ENCODE measurements around the gene UAP1.

DNA sequence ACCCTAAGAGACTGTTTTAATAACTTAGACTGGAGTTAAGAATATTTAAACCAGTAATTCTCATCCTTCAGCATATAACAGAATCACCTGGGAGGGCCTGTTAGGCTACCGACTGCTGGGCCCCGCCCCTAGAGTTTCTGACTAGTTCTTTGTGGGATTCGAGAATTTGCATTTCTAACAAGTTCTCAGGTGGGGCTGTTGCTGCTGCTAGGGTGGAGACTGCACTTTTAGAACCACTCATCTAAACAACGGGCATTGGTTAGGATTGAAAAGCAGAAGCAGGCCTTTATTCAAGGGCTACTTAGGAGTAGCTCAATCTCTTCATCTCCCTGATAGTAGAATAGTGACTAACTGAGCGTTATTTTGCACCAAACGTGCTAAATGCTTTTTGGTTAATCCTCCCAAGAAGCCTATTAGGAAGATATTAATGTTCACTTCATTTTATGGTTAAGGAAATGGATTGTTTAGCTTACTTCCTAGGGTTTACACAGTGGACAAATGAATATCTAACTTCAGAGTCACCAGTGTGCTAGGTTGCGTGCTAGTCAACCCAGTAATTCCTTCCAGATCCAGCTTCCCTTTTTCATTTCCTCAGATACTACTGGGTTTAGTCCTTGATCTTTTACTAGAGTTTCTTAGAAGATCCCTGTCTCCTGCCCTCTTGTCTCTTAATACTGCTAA is 31.1 kb upstream of the UAP1 start:
- TF ChIP-seq MXI1 (IDR thresholded peaks at IDR 0.05; ENCODE audit: low read depth, low read length) (no peak), FOSL2 (IDR thresholded peaks at IDR 0.05; ENCODE audit: borderline replicate concordance, low read depth) (no peak), YY1 (IDR thresholded peaks at IDR 0.05; ENCODE audit: low read depth) (no peak)
- TF ChIP-seq, protein P1, sequence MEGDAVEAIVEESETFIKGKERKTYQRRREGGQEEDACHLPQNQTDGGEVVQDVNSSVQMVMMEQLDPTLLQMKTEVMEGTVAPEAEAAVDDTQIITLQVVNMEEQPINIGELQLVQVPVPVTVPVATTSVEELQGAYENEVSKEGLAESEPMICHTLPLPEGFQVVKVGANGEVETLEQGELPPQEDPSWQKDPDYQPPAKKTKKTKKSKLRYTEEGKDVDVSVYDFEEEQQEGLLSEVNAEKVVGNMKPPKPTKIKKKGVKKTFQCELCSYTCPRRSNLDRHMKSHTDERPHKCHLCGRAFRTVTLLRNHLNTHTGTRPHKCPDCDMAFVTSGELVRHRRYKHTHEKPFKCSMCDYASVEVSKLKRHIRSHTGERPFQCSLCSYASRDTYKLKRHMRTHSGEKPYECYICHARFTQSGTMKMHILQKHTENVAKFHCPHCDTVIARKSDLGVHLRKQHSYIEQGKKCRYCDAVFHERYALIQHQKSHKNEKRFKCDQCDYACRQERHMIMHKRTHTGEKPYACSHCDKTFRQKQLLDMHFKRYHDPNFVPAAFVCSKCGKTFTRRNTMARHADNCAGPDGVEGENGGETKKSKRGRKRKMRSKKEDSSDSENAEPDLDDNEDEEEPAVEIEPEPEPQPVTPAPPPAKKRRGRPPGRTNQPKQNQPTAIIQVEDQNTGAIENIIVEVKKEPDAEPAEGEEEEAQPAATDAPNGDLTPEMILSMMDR (IDR thresholded peaks at IDR 0.05): no peak

Measured in SK-N-SH (cell line).